Measurements from ENCODE around the gene RBM24.

- TF ChIP-seq CTCF (IDR thresholded peaks at IDR 0.05) (no peak), POLR2A (IDR thresholded peaks at IDR 0.05) (no peak)
These were observed 22.3 kb downstream of the RBM24 start for GRCh38 chr6:17303444-17303843.

Data from suprapubic skin (tissue), 3 donors.